ENCODE results near the gene APBA2.

APBA2 gene

DNA sequence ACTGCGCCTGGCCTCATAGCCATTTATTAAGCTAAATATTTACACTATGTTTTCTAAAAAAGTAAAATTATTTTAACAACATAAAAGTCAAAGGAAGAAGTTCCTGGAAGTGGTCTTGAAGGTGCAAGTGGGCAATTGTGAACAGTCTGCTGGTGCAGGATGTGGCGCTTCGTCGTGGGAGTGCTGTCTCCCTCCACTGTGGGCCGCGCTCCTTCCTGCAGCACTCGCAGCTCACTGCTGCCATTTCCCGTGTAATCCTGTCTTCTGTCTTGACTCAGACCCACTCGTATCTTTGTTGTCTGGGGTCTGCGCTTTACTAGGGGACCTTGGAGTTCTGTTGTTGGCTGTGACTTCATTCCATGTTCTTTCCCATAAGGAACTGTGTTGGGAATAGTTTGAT lies 56.3 kb downstream of the APBA2 start:
- DNase-seq, result no peak

DNA sequence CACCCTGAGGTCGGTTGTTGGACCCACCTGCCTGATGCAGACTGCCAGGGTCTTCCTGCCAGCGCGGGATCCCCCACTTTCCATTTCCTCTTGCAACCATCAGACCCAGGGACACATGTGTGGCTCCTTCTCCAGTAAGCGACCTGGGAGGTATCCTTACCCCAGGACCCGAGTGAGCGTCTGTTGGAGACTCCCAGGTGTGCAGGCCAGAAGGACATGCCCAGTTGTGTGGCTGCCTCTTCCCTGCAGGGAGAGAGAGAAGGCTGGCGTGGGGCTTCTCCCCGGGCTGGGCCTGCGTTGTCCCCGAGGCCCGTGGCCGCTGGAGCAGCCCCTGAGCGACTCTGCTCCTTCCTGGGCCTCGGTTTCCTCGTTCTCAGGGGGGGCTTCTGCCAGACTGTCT lies 56.8 kb downstream of the APBA2 start:
- DNase-seq, result no peak

DNA sequence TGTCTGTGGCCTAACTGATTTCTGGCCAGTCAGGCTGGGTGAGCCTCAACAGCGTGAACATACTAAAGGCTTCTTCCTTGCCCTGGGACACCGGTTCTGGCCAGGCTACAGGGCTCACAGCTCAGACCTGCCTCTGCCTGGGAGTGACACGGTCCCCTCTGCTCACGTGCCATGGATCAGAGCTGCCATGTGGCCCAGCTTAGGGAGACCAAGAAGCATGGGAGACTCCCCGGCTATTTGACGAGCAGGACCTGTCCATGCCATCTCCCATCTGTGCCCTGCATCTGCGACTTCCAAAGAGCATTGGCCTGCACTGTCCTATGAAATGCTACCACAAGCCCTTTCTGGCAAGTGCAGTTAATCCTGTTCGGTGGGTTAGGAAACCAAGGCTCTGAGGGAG lies 57.4 kb downstream of the APBA2 start:
- no peak for DNase-seq

DNA sequence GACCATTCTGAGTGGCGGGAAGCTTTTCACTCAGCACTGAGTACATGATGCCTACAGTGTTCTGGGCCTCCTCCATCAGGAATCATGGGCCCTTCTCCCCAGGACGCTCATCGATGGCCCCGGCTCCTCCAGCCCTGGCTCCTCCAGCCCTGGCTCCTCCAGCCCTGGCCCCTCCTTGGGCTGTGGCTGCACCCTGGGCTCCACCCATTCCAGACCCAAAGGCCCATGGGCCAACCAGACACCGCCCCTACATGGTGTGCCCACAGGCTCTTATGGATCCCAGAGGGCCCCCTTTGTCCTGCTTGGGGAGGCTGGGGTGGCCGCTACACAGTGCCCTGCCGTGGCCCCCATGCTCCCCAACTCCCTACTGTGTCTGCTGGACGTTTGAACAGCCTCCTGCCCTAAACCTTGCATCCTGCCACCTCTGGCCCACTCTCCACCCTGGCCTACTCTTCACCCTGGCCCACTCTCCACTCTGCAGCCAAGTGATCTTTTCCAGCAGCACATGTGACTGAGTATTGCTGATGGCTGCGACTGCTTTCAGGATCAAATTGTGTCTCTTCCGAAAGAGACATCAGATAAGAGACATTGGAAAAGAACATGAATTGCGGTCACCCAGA lies 57.9 kb downstream of the APBA2 start:
- DNase-seq, result no peak

DNA sequence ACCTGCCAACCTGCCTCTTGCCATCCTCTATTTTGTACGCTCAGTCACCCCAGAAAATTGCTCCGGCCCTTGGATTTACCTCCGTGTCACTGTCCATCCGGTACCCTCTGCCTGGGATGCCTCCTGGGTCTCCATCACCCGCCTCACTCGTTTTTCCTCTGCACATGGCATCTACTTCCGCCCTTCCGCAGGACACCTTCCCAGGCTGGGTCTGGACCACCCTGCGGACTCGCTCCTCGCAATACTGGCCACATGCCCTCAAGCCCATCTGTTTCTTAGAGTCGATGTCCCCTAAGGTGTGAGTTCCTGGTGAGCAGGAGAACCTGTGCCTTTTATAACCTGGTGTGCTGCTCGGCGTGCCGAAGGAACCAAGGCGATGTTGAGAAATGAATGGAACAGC lies 58.5 kb downstream of the APBA2 start:
- peak in 1 of 2 experiments; percentile 18 for DNase-seq

DNA sequence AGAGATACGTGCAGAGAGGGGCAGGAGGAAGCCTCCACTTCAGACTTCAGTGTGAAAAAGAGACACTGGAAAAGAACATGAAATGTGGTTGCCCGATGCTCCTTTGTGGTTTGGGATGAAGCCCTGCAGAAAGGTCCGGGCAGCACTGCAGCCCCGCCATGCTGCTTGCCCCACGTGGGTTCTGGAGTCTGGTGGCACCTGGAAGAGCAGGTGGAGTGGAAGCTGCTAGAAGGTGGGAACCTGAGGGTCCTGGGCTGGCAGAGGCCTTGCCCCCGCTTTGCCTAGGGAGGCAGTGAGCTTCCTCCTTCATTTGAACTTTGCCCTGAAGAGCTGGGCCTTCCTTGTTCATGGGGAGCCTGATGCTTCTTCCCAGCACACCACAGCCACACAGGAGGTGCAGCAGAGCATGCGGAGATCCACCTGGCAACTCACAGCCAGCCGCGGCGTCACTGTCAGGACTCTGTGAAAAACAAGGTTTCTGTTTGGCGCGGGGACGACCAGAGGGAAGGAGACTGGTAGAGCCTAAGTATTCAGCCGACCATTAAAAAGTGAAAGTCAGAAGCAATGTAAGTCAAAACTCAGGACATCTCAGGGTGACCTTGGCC lies 59.0 kb downstream of the APBA2 start:
- DNase-seq, result no peak

DNA sequence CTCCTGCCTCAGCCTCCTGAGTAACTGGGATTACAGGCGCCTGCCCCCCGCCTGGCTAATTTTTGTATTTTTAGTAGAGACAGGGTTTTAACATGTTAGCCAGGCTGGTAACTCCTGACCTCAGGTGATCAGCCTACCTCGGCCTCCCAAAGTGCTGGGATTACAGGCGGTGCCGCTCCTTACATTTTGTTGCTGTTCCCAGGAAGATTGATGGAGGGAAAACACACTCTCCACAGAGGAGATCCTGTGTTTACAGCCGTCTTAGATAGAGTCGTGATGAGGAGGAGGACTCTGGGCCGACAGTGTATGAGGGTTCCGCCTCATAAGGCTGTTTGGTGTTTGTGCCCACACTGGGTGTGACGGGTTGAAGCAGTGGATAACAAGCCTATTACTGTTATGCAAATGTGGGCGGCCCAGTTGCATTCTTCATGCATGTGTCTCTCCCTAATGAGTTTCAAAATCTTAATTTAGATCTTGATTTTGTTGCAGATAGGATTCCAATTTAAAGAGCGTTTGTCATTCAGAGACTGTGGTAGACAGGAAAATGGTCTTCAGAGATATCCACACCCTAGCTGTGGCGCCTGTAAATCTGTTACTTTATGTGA lies 60.0 kb downstream of the APBA2 start:
- no peak for DNase-seq

DNA sequence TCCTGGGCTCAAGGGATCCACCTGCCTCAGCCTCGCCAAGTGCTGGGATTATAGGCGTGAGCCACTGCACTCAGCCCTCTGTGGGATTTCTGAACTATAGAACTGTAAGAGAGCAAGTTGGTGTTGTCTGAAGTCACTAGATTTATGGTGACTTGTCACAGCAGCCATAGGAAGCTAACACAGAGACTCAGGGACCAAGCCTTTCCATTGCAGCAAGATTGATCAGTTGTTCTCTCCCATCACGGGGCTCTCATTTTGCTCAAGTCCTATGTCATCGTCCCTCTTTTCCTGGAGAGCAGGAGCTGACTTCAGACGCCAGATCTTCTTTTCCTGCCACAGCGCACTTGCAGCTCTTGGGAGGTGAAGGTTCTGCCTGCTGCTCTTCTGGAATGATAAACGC lies 61.0 kb downstream of the APBA2 start:
- DNase-seq, result no peak

DNA sequence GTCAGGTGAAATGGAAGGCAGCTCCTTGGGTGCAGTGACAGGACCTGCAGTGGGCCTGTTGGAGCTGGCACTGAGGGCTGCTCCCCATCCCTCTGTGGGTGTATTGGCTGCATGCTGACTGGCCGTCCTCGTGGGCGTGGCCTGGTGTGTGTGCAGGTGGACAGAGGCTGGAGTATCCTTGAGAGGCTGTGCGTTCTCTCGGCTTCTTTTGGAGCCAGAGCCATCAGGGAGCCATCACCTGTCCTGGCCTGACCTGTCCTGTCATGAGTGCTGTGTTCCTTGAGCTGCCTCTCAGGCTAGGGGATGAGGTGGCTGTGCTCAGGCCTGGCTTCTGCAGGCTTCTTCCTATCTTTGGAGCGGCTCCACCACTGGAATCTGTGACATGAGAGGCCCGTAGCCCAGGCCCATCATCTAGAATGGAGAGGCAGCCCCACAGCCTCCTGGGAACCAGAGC lies 61.5 kb downstream of the APBA2 start:
- no peak for DNase-seq

DNA sequence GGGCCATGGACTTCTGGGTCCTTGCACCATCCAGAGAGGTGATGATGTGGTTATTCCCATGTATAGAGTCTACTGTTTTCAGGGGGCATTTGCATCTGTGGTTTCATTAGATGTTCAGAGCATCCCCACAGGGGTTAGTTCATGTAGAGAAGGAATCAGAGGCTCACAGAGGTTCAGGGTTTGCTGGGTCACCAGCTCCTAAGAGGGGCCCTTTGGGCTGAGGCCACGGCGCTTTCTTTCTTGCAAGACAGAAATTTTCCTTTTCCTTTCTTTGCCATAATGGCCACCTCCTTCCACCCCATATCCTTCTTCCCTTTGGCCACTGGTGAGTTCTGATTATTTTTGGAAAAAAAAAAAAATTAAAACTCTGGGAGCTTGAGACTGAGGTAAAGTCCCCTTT lies 62.3 kb downstream of the APBA2 start:
- DNase-seq, result no peak

DNA sequence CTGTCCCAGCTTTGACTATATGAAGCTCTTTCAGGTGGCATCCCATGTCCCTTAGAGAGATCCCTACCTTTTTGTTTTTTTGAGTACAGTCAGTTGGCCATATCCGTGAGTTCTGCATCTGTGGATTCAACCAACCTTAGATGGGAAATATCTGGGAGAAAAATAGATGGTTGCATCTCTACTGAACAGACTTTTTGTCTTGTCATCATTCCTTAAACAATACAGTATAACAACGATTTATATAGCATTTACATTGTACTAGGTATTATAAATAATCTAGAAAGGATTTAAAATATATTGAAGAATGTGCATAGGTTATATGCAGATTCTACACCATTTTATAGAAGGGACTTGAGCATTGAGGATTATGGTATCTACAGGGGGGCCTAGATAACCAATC lies 65.1 kb downstream of the APBA2 start:
- DNase-seq, result no peak

DNA sequence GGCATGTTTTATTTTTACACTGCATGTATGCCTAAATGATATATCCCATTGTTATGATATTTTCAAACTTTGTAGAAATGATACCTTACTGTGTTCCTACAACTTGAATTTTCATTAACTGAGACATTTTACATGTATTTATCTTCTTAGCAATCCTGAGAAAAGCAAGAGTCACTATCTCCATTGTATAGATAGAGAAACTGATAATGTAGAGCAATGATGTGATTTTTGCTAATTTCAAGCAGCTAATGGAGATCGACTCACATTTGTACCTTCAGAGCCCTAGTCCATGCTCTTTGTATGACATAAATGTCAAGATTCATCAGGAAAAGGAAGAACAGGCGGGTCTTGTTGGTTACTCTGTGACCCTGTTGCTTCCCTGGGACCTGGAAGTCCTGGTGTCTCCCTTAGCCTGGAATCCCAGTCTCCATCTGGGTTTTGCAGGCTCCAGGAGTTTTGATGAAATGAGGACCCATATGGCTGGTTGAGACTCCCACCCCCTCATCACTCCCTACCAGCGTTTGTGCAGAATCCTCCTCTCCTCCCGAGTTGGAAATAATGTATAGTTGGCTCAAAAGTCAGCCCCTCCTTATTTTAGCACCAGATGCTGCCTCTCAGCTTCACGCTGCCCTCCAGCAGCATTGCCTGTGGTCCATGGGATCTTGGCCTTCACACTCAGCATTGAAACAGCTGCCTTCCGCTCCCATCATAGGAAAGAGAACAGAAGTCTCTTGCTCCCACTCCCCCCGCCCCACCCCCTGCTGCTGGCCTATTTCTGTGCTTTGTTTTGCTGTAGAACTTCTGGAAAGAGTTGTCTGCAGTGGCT lies 67.1 kb downstream of the APBA2 start:
- DNase-seq, result no peak

DNA sequence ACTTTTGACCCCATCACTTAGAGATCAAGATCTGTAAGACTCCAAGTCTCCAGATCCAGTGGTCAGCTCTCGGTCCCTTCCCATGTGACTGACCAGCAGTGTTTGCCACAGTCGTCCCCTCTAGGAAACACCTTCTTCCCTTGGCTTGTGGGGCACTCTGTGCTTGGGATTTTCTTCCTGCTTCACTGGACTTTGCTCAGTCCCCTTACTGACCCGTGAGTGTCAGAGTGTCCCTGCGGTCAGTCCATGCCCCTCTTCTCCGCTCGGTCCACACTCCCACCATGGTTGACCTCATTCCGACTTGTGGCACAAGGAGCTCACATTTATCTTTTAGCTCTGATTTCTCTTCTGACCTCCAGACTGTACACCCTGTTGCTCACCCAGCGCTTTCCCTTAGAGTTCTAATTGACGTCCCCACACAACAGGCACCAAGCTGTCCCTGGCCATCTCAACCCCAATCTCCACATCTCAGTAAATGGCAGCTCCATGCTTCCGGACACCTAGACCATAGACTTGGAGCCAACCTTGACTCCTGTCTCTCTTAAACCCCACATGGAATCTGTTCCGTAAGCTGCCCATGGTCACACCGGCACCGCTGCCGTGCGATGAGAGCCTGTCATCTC lies 67.9 kb downstream of the APBA2 start:
- no peak for DNase-seq

DNA sequence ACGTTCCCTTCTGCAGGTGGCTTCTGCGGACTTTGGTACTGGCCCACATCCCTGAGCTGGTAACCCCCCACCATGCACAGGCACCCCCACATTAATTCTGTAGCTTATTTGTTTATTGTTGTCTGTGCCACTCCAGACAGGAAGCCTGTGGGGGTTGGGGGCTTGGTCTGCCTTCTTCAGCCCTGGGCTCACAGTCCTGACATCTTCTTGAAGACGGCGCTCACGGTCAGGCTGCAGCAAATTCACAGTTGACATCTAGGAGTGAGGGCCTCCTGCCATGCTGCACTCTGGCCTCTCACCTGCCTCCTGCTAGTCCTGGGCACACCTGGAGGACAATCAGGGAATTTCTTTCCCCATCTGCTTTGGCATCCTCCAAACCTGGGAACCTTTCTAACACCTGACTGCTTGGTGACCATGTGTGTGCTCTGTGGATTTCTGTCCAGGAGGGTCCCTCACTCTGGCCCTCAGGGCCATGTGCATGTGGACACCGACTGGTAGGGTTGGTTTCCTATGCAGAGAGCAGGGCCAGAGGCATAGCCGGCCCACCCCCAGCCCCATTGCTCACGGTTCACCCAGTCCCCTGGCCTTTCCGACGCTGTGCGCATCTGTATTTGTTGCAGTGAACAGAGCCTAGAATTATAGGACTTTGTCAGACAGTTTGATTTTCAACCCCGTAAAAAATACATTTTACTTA lies 68.8 kb downstream of the APBA2 start:
- no peak for DNase-seq

DNA sequence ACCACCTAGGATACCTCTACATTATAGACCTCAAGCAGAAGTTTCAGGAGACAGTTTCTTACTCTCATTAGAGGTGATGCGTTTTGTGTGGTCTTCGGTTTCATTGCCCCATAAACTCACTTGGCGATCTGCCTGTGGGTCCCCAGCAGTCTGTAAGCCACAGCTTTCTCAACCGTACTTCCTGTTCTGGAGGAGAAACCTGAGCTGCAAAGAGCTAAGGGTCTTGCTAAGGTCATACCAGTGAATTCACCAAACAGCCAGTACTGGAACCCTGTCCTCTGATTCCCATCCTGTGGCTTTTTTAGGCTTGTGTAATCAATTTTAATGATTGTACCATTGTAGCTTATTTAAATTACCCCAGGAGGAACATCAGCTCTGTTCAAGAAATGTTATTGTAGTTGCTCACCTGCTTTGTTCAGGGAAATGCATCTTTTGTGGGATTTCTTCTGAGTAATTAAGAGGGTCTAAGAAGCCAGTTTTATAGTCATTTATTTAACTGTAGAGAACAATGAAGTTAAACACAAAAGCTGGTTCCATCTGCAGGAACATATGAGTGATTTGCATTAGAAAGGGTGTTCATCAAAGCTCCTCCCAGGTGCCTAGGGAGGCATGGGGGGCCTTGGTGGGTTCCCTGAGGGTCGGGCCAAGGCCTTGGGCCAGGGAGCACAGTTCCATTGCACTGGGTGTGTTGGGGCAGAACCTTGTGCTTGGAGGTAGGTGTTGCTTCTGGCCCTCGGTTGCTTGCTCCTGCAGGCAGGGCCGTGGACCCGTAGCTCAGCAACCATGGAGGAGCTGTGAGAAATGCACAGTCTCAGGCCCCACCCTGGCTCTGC lies 69.6 kb downstream of the APBA2 start:
- DNase-seq, result no peak

DNA sequence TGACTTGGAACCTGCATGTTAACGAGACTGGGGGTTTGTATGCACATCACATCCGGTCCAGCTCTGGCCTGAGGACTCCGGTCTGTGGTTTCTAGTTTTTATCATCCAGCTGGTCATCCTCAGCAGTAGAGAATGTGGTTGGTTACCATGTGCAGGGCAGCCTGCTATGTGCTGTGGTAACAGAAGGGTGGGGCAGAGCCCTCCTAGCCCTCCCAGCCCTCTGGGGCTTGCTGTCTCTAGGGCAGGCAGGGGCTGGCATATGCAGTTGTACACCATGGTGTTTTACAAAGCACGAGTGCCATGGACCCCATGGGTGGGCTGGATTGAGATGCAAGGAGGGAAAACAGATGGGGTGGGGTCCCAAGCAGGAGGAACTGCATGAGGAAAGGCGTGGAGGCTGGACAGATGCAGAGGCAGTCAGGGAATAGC lies 70.2 kb downstream of the APBA2 start:
- DNase-seq, result no peak

DNA sequence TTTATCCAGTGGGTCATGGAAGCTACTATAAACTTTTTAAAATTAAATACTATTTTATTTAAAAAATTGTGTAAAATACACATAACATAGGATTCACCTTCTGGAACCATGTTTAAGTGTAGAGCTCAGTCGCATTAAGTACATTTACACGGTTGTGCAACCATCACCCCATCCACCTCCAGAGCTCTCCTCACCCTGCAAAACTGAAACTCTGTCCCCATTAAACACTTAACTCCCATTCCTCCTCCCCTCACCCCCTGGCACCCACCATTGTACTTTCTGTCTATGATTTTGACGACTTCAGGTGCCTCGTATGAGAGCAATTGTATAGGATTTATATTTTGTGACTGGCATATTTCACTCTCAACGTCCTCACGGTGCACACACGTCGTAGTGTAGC lies 70.7 kb downstream of the APBA2 start:
- no peak for DNase-seq

DNA sequence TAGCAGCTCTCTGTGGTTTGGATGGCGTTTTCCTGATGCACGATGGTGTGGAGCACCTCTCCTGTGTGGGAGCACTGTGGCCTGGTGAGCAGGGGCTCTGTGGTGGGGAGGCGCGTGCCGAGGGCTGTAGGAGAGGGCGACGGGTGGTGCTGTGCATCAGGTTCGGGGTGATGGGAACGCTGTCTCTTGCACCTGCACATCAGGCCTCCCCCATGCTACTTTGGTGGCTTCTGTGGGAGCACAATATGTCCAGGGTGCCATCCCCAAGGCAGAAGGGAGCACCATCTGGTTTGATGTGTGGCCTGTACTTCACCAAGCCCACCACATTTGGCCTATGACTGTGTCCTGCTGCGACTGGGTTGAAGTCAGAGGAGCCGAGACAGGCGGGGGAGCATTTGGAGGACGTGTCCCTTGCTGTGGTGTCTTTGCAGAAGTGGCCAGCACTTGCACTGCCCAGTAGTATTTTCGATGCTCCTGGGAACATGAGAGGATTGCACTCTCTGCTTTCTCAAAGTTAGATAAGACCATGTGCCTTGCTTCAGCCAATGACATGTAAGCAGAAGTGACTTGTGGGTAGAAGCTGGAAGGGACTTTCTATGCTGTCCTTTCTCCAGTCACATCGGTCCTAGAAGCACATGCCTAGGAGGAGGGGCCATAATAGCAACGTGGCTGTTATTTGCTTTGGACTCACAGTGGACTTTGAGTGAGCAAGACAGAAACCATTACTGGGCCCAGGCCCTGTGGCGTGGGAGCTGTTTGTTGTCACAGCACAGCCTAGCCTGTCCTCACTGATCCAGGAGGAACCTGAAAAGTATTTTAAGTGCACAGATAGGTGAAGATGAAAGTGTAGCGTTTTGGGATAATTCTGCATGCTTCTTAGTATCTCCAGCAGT lies 72.1 kb downstream of the APBA2 start:
- no peak for DNase-seq

DNA sequence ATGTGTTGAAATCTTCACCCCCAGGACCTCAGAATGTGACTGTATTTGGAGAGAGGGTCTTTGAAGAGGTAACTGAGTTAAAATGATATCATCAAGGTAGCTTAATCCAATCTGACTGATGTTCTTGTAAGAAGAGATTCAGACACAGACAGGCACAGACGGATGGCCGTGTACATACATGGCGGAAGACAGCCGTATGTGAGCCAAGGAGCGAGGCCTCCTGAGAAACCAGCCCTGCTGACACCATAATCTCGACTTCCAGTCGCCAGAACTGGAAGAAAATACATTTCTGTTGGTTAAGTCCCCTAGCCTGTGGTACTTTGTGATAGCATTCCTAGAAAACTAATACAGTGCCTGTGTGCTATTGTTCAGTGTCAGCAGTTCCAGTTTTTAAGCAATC lies 73.6 kb downstream of the APBA2 start:
- DNase-seq, result no peak

DNA sequence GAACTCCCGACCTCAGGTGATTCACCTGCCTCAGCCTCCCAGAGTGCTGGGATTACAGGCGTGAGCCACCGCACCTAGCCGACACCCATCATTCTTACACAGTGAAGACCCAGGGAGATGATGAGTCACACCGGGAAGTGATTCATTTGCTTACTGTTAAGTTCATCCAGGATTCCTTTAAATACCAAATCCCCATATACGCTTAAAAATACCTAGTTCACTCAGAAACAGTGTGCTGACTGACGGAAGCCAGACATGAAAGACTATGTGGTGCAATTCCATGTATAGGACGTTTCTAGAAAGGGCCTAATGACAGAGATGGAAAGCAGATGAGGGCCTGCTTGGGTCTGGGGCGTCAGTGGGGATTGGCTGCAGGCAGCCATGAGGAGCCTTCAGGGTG lies 75.2 kb downstream of the APBA2 start:
- DNase-seq, result no peak

DNA sequence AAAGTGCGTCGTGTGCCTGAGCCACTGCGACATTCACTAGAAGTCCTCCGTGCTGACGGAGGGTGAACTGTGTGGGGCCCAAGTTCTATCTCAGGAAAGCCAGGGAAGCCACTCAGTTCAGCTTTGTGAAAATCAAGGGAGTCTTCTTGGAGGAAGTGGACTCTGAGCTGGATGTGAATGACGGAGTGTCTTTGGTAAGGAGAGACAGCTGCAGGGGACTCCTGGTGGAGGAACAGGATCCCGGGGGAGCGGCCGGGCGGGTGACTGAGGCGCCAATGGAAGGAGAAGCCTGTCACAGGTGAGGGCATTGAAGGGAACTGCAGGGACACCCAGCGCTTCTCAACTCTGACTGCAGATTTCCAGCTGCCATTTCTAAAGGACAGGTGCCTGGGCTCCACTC lies 75.6 kb downstream of the APBA2 start:
- DNase-seq, result no peak

Measured in cerebellar nuclear complex (tissue), 1 donor.